Neutrophil (primary cell): ENCODE data around the gene ADGRD2.
"Not testable (repeated sequence)": the region's sequence is repeated elsewhere in the genome, so short reads cannot be mapped to it uniquely, and the experiment has no call there.

Experiments used
- H3K27ac ChIP-seq: fragments of 200-600 bp; sonication (generic); 2 replicates; pipeline ENCODE4 v1.5.1; 2016; ENCODE audit warnings: mild to moderate bottlenecking, moderate library complexity
- H3K27me3 ChIP-seq: fragments of 200-600 bp; sonication (generic); 2 replicates; pipeline ENCODE4 v1.6.0; 2016; ENCODE audit warnings: mild to moderate bottlenecking
- H3K36me3 ChIP-seq: fragments of 200-600 bp; sonication (generic); 2 replicates; pipeline ENCODE4 v1.5.1; 2017
- H3K4me1 ChIP-seq, 2 experiments: fragments of 200-600 bp in 1 of 2; sonication (generic) in 1 of 2; 1 replicate in 1 of 2; 2 replicates in 1 of 2; pipeline versions ENCODE4 v1.5.1 to v1.6.1; 2013 to 2016; ENCODE audit warnings: low read depth in 1 of 2, low read length in 1 of 2, mild to moderate bottlenecking in 1 of 2, moderate library complexity in 1 of 2; ENCODE audit not compliant: control insufficient read depth in 1 of 2, insufficient read depth in 1 of 2
- H3K4me3 ChIP-seq, 2 experiments: fragments of 200-600 bp in 1 of 2; sonication (generic) in 1 of 2; 1 replicate in 1 of 2; 2 replicates in 1 of 2; pipeline ENCODE4 v1.5.1; 2013 to 2016; ENCODE audit warnings: low read depth in 1 of 2, low read length in 1 of 2, mild to moderate bottlenecking in 1 of 2, moderate library complexity in 1 of 2
- H3K9me3 ChIP-seq: fragments of 200-600 bp; sonication (generic); 2 replicates; pipeline ENCODE4 v1.5.1; 2016
- TF ChIP-seq, protein P1 (sequence below): fragments of 200-600 bp; sonication (generic); IDR thresholded peaks from 2 replicates; pipeline ENCODE4 v1.5.1; 2016; ENCODE audit warnings: antibody characterized with exemption

The ADGRD2 gene

DNA sequence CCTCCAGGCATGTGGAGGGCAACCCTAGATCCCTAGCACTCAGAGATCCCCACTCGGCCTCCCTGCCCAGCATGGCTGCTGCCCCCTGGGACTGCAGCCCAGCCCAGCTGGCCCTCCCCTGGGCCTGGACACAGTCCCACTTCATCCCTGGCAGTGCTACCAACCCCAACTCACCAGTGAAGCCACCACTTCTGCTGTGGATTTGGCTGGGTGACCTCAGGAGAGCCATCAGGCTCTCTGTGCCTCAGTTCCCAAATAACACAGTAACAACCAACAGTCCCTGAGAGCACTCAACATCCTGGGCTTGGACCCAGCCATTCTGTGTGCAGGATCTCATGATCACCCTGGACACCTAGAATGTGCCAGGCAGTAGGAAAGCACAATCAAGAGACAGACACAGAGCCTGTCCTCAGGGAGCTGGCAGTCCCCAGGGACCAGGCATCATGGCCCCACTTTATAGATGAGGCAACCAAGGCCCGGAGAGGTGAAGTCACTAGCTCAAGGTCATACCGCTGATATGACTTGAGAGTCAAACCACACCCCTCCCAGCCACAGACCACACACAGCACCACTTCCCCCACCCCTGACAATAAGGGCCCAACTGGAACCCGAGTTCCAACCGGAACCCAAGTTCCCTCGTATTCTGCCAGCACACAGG is 30.3 kb upstream of the ADGRD2 start:
- Histone ChIP-seq H3K36me3 (no peaks in the 10 kb centered on the region), H3K9me3 (no peaks in the 10 kb centered on the region), H3K4me3 (no peak overlapping the region), H3K4me1 (peaks cover under 1 to 11% of the 10 kb centered on the region in 2 experiments), H3K27ac (no peak overlapping the region), H3K27me3 (peaks cover 12% of the 10 kb centered on the region)
- TF ChIP-seq, protein P1, sequence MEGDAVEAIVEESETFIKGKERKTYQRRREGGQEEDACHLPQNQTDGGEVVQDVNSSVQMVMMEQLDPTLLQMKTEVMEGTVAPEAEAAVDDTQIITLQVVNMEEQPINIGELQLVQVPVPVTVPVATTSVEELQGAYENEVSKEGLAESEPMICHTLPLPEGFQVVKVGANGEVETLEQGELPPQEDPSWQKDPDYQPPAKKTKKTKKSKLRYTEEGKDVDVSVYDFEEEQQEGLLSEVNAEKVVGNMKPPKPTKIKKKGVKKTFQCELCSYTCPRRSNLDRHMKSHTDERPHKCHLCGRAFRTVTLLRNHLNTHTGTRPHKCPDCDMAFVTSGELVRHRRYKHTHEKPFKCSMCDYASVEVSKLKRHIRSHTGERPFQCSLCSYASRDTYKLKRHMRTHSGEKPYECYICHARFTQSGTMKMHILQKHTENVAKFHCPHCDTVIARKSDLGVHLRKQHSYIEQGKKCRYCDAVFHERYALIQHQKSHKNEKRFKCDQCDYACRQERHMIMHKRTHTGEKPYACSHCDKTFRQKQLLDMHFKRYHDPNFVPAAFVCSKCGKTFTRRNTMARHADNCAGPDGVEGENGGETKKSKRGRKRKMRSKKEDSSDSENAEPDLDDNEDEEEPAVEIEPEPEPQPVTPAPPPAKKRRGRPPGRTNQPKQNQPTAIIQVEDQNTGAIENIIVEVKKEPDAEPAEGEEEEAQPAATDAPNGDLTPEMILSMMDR, result no peak

DNA sequence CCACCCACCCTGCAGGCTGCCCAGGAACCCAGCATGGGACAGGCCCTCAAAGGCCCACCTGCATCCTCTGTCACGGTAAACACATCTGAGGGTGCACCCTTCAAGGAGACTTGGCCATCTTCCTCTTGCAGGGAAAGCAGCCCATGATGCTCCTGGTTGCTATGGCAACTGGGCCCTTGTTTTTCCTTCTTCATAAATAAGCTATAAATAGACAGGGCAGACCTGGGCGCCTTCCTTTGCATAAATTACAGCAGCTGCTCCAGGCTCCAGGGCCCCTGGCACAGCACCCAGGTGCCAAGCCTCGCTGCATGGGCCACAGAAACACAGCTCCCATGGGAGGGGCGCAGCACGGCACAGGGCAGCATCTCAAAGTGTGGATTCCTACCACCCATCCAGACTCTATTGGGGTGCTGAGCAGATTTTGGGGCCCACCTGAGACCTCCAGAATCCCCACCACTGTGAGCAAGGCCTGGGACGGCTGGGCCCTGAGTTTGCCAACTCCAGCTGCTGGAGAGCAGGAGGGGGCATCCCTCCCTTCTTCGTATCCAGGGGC is 29.2 kb upstream of the ADGRD2 start:
- peaks cover 12% of the 10 kb centered on the region for H3K27me3 ChIP-seq
- H3K36me3 ChIP-seq, result no peaks in the 10 kb centered on the region
- no peaks in the 10 kb centered on the region for H3K9me3 ChIP-seq
- TF ChIP-seq, protein P1, result no peak
- no peak overlapping the region for H3K4me3 ChIP-seq
- H3K4me1 ChIP-seq, result peaks cover 0 to 4% of the 10 kb centered on the region in 2 experiments
- H3K27ac ChIP-seq, result no peak overlapping the region

DNA sequence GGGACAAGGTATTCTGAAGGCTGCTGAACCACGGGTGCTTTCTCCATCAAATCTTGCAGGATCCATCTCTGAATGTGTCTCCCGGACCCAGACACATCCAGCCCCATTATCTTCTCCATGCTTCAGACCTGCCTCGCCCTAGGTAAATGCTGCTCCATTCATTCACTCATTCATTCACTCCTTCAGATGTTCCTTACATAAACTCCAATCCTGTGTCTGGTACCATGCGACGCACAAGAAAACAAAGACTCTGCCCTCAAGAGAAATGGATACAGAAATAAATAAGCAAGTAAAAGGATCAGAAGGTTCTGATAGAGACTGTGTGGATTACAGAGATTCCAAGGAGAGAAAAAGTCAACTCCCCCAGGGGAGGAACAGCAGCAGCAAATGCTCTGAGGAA is 27.1 kb upstream of the ADGRD2 start:
- Histone ChIP-seq H3K27me3 (peaks cover 12% of the 10 kb centered on the region), H3K4me1 (peaks cover 0 to 4% of the 10 kb centered on the region in 2 experiments), H3K27ac (no peak overlapping the region), H3K4me3 (no peak overlapping the region), H3K36me3 (no peaks in the 10 kb centered on the region), H3K9me3 (no peaks in the 10 kb centered on the region)
- TF ChIP-seq, protein P1, result no peak

DNA sequence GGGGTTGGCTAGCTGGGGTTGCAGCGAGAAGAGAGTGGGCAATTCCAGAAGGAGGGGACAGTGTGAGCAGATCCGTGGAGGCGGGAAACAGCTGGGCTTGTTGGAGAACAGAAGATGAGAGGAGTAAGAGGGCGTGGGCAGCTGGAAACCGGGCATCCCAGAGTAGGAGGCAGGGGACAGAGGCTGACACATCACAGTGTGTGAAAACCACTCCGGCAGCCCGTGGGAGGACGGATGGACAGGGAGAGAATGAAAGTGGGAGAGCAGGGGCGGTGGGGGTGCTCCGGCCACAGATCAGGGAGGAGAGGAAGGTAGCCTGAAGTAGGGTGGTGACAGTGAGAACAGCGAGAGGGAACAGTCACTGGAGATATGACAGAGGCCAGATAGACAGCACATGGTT is 26.7 kb upstream of the ADGRD2 start:
- H3K4me3 ChIP-seq, result no peak overlapping the region
- no peaks in the 10 kb centered on the region for H3K9me3 ChIP-seq
- TF ChIP-seq, protein P1, result no peak
- H3K27ac ChIP-seq, result no peak overlapping the region
- peaks cover 0 to 4% of the 10 kb centered on the region in 2 experiments for H3K4me1 ChIP-seq
- no peaks in the 10 kb centered on the region for H3K36me3 ChIP-seq
- H3K27me3 ChIP-seq, result peaks cover 12% of the 10 kb centered on the region

DNA sequence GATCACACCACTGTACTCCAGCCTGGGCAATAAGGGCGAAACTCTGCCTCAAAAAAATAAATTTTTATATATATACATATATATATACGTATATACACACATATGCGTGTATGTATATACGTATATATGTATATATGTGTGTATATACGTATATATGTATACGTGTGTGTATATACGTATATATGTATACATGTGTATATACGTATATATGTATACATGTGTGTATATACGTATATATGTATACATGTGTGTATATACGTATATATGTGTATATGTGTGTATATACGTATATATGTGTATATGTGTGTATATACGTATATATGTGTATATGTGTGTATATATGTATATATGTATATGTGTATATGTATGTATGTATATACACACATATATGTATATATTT is 24.5 kb upstream of the ADGRD2 start:
- not testable (repeated sequence) for H3K4me3 ChIP-seq, H3K9me3 ChIP-seq, H3K36me3 ChIP-seq, H3K27ac ChIP-seq, H3K4me1 ChIP-seq
- H3K27me3 ChIP-seq, result peaks cover 12% of the 10 kb centered on the region

DNA sequence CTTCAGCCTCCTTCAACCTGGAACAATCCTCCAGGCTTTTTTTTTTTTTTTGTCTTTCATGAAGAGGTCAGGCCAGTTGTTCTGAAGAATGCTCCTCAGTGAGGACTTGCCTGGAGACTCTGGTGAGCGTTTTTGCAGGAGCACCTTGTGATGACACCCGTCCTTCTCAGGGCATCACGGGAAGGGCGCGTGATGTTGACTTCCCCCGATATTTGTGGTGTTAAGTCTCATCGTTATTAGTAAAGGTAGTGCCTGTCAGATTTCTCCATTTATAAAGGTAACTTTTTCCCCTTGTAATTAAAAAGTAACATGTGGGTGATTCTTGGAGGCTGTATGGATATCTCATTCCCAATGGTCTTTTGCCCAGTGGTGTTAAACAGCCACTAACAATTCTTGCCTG is 23.9 kb upstream of the ADGRD2 start:
- TF ChIP-seq, protein P1, result no peak
- H3K4me3 ChIP-seq, result no peak overlapping the region

More for the DNA sequence above, 23.9 kb upstream of the ADGRD2 start:
- Histone ChIP-seq H3K4me1 (no peaks in the 10 kb centered on the region), H3K9me3 (no peaks in the 10 kb centered on the region), H3K27me3 (peaks cover 12% of the 10 kb centered on the region), H3K27ac (no peak overlapping the region), H3K36me3 (no peaks in the 10 kb centered on the region)
